Endothelial cell (in vitro differentiated cells): Measurements from ENCODE around the gene RERE. TPM values are rescaled to one million over a fixed set of nuclear protein-coding genes. Genes with fewer than 3 reads are reported as not detected.
A peak's percentile ranks its signal among the peaks of the same experiment; 100 is the strongest.

Experiments used
- DNase-seq: peaks from one replicate; pipeline ENCODE4 v3.0.0; 2021; ENCODE audit warnings: low spot score
- H3K27ac Mint-ChIP-seq: one replicate; pipeline ENCODE4 v1.8.0; 2021; ENCODE audit warnings: mixed read lengths, inconsistent platforms; ENCODE audit not compliant: unreplicated experiment
- H3K27me3 Mint-ChIP-seq: one replicate; pipeline ENCODE4 v1.8.0; 2021; ENCODE audit warnings: mild to moderate bottlenecking, moderate library complexity, mixed read lengths, inconsistent platforms; ENCODE audit not compliant: unreplicated experiment
- H3K36me3 Mint-ChIP-seq: one replicate; pipeline ENCODE4 v1.8.0; 2021; ENCODE audit warnings: mild to moderate bottlenecking, low read depth, mixed read lengths, inconsistent platforms; ENCODE audit not compliant: unreplicated experiment
- H3K4me1 Mint-ChIP-seq: one replicate; pipeline ENCODE4 v1.8.0; 2021; ENCODE audit warnings: mild to moderate bottlenecking, mixed read lengths, inconsistent platforms; ENCODE audit not compliant: unreplicated experiment
- H3K4me3 Mint-ChIP-seq: one replicate; pipeline ENCODE4 v1.8.0; 2021; ENCODE audit warnings: mild to moderate bottlenecking, mixed read lengths, inconsistent platforms; ENCODE audit not compliant: unreplicated experiment
- H3K9me3 Mint-ChIP-seq: one replicate; pipeline ENCODE4 v1.8.0; 2021; ENCODE audit warnings: mixed read lengths, inconsistent platforms; ENCODE audit not compliant: unreplicated experiment
- total RNA-seq: library from RNA; stranded (reverse); fragmentation: NEBNext Ultra II Directional; extraction: Animal tissue kit (Norgen Biotek cat#: 25700); gene quantifications from one replicate; pipeline ENCODE4 v1.2.1, GENCODE V29; 2021; ENCODE audit not compliant: unreplicated experiment
- TF ChIP-seq, protein P1 (sequence below): fragments of 200-600 bp; sonication (generic); IDR thresholded peaks from one replicate; pipeline ENCODE4 v1.5.0; 2021; ENCODE audit warnings: antibody characterized with exemption; ENCODE audit not compliant: unreplicated experiment

RERE gene
- total RNA-seq, 1 donor from 2014 or later = 115 TPM

DNA sequence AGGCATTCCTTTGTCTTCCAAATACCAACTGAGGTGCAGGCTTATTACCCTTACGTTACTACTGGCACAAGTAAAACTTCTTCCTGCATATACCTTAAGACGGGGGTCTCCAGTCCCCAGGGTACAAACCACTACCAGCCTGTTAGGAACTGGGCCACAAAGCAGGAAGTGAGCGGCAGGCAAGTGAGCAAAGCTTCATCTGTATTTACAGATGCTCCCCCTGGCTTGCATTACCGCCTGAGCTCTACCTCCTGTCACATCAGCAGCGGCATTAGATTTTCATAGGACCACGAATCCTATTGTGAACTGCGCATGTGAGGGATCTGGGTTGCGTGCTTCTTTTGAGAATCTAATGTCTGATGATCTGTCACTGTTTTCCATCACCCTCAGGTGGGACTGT, 386.4 kb downstream of the RERE start:
- H3K27ac Mint-ChIP-seq = peak overlapping the region; percentile 65
- no peak overlapping the region for H3K4me3 Mint-ChIP-seq
- no peaks in the 10 kb centered on the region for H3K9me3 Mint-ChIP-seq
- peaks cover 3% of the 10 kb centered on the region for H3K36me3 Mint-ChIP-seq
- peaks cover 21% of the 10 kb centered on the region for H3K4me1 Mint-ChIP-seq
- peaks cover 12% of the 10 kb centered on the region for H3K27me3 Mint-ChIP-seq
- TF ChIP-seq, protein P1, sequence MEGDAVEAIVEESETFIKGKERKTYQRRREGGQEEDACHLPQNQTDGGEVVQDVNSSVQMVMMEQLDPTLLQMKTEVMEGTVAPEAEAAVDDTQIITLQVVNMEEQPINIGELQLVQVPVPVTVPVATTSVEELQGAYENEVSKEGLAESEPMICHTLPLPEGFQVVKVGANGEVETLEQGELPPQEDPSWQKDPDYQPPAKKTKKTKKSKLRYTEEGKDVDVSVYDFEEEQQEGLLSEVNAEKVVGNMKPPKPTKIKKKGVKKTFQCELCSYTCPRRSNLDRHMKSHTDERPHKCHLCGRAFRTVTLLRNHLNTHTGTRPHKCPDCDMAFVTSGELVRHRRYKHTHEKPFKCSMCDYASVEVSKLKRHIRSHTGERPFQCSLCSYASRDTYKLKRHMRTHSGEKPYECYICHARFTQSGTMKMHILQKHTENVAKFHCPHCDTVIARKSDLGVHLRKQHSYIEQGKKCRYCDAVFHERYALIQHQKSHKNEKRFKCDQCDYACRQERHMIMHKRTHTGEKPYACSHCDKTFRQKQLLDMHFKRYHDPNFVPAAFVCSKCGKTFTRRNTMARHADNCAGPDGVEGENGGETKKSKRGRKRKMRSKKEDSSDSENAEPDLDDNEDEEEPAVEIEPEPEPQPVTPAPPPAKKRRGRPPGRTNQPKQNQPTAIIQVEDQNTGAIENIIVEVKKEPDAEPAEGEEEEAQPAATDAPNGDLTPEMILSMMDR = no peak
- no peak for DNase-seq

DNA sequence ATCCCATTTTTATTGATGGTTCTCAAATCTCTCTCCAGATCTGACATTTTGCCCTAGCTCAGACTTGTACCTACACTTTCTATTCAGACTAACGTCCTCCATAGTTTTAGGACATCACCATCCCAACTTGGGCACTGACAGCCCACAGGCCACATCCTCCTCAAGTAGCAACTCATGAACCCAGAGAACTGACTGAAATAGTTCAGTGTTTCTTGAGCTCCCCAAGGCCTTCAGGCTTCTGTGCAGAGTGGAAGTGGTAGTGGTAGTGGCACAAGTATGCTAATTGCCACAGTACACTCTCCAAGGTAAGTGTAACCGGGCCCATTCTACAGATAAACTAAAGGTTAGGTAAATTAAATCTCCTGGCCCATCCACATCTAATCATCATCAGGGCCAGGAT, 387.0 kb downstream of the RERE start:
- Mint-ChIP-seq H3K4me3 (no peak overlapping the region), H3K36me3 (peaks cover 7% of the 10 kb centered on the region), H3K4me1 (peaks cover 23% of the 10 kb centered on the region), H3K27ac (peak overlapping the region; percentile 49), H3K9me3 (no peaks in the 10 kb centered on the region), H3K27me3 (peaks cover 13% of the 10 kb centered on the region)
- TF ChIP-seq, protein P1 = no peak
- no peak for DNase-seq

DNA sequence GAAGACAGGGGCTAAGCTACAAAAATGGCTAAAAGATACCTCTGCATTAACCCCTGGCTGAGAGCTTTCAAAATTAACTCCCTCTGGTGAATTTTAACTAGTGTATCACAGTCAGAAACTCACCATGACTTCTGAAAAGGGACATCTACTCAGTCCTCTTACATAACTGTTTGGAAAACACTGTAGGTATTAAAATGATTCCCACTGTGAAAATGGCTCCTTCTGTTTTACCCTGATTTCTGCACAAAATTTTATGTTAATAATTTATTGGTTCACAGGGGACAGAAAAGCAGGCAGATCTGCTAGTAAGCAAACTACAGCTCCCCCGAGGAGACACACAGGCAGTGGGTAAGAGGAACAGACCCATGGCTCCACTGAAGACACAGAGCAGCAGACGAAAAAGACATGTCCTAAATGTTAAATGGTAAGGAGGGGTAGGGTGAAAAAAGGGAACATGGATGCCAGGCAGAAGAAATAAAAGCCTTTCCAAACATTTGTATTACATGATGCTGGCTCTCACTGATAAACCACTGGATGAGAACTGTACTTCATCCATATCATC, 387.8 kb downstream of the RERE start:
- H3K4me1 Mint-ChIP-seq = peaks cover 32% of the 10 kb centered on the region
- peaks cover 11% of the 10 kb centered on the region for H3K36me3 Mint-ChIP-seq
- no peak for DNase-seq
- H3K4me3 Mint-ChIP-seq = no peak overlapping the region
- peaks cover 13% of the 10 kb centered on the region for H3K27me3 Mint-ChIP-seq
- no peak overlapping the region for H3K27ac Mint-ChIP-seq
- H3K9me3 Mint-ChIP-seq = no peaks in the 10 kb centered on the region
- TF ChIP-seq, protein P1 = no peak

DNA sequence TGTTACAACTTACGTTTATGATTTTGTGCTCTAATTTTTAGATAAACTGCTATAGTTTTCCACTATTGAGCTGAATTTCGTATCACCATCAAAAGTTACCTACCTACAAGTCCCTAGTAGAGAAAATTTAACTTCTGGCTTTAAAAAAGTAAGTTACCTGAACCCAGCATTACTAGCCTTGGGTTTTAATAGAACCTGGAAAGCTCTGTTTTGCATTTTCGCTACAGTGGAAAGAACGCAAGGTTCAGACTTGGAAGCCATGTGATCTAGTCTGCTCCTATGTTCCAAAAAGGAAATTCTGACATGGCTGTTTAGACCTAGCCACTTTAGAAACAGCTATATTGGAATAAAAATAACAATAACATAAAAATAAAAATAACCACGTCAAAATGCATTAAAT, 389.0 kb downstream of the RERE start:
- TF ChIP-seq, protein P1 = no peak
- Mint-ChIP-seq H3K4me3 (no peak overlapping the region), H3K4me1 (peaks cover 38% of the 10 kb centered on the region), H3K9me3 (no peaks in the 10 kb centered on the region), H3K27ac (no peak overlapping the region), H3K36me3 (peaks cover 11% of the 10 kb centered on the region), H3K27me3 (peaks cover 17% of the 10 kb centered on the region)
- no peak for DNase-seq

DNA sequence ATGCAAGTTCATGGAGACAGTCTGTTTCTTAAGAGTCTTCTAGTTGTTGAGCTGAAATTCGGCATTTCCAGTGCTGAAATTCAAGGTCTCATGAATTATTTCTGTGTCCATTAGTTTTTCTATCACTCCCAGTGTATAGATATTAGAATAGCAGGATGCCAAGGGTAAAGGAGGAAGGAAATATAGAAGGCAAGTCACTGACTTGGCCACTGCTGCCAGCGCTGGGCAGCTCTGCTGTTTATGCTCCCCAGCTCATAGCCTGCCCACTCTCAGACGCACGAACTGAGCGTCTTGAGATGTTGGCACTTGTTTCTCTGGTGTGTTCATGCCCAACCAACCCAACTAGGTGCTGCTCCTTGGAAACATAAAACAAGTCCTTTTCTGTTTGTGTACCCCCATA, 389.5 kb downstream of the RERE start:
- Mint-ChIP-seq H3K4me3 (no peak overlapping the region), H3K36me3 (peaks cover 11% of the 10 kb centered on the region), H3K27ac (peak overlapping the region; percentile 27), H3K27me3 (peaks cover 20% of the 10 kb centered on the region), H3K4me1 (peaks cover 38% of the 10 kb centered on the region), H3K9me3 (no peaks in the 10 kb centered on the region)
- no peak for DNase-seq
- TF ChIP-seq, protein P1 = no peak
